ENCODE results near the gene MRPS15. TPM values are rescaled to one million over a fixed set of nuclear protein-coding genes. Genes with fewer than 3 reads are reported as not detected.

MRPS15 gene
- total and polyA plus RNA-seq, 2 of the 13 experiments (the other 11 are each of a cell fraction or from before 2014, with no cell fraction given), result 59.0 to 113 TPM

DNA sequence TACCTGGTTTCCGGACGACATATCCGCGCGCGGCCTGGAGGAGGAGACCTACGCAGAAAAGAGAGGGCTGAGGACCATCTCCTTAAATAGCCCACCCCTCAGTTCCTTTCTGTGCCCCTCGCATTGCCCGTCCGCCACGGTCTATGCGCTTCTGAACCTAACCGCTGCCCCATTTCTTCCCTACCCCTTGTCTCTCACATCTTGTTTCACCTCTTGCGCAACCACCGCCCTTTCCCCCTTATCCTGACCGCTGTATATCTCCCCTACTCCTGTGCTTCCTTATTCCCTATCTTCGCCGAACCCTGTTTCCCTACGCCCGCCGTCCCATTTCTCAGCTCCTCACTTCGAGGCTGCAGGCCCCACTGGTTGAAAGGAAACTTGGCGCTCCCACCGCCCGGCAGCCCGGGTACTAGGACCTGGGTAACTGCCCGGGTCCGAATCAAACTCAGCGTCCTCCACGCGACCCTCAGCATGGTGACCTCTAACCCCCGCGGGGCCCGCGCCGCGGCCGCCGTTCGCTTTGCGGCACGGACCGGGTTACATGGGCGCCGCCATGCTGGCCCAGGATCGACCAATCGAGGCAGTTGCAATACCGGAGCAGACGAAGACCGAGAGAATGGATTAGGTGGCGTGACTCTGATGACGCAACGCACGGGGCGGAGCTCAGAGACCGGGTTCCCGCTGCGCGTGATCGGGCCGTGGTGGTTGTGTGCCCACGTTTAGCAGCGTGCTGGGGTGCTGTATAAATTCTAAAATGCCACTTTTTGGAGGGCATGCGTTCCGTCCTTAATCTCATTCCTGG is at the start of gene MRPS15 (continued):
- TF ChIP-seq RERE (CRISPR knock-in tag; IDR thresholded peaks at IDR 0.05; ENCODE audit: low read depth), result peak; percentile 61; the same call in 1 of the 2 replicates
- TF ChIP-seq ZNF782 (CRISPR knock-in tag; IDR thresholded peaks at IDR 0.05; ENCODE audit: borderline replicate concordance), result peak; percentile 52; the same call in 1 of the 2 replicates
- TF ChIP-seq IRX3 (CRISPR knock-in tag; IDR thresholded peaks at IDR 0.05; ENCODE audit: borderline replicate concordance, low read depth), result peak; percentile 86; the same call in 1 of the 2 replicates
- peak; percentile 75; the same call in 1 of the 2 replicates for TF ChIP-seq TOE1 (CRISPR knock-in tag; IDR thresholded peaks at IDR 0.05)
- TF ChIP-seq ZNF207 (IDR thresholded peaks at IDR 0.05; ENCODE audit: borderline replicate concordance), result no peak
- peak; percentile 70; the same call in 1 of the 2 replicates for TF ChIP-seq ZNF878 (CRISPR knock-in tag; IDR thresholded peaks at IDR 0.05)
- no peak for TF ChIP-seq DBP (CRISPR knock-in tag; IDR thresholded peaks at IDR 0.05; ENCODE audit: not compliant biosample characterization)
- peak; percentile 58; the same call in 1 of the 2 replicates for TF ChIP-seq ATF7-NPFF (CRISPR knock-in tag; IDR thresholded peaks at IDR 0.05; ENCODE audit: low read depth)
- TF ChIP-seq ZNF225 (CRISPR knock-in tag; IDR thresholded peaks at IDR 0.05), result peak; percentile 81
- no peak for TF ChIP-seq ZNF569 (CRISPR knock-in tag; IDR thresholded peaks at IDR 0.05; ENCODE audit: borderline replicate concordance)
- TF ChIP-seq ZNF720 (CRISPR knock-in tag; IDR thresholded peaks at IDR 0.05), result peak; percentile 73; the same call in 1 of the 2 replicates
- no peak; the same call in 1 of the 2 replicates for TF ChIP-seq ZNF256 (CRISPR knock-in tag; conservative IDR thresholded peaks at IDR 0.05)
- peak; percentile 67 for TF ChIP-seq HES4 (CRISPR knock-in tag; IDR thresholded peaks at IDR 0.05; ENCODE audit: borderline replicate concordance)
- 0 out of 2 replicates have a peak, but pooled peaks have one; percentile 68 for TF ChIP-seq NCOA5 (CRISPR knock-in tag; IDR thresholded peaks at IDR 0.05)
- no peak; the same call in 1 of the 2 replicates for TF ChIP-seq ZNF451 (CRISPR knock-in tag; IDR thresholded peaks at IDR 0.05)
- TF ChIP-seq RXRA (CRISPR knock-in tag; IDR thresholded peaks at IDR 0.05), result peak; percentile 86
- TF ChIP-seq ZNF441 (CRISPR knock-in tag; IDR thresholded peaks at IDR 0.05; ENCODE audit: borderline replicate concordance), result no peak
- TF ChIP-seq, protein P1, sequence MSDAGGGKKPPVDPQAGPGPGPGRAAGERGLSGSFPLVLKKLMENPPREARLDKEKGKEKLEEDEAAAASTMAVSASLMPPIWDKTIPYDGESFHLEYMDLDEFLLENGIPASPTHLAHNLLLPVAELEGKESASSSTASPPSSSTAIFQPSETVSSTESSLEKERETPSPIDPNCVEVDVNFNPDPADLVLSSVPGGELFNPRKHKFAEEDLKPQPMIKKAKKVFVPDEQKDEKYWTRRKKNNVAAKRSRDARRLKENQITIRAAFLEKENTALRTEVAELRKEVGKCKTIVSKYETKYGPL (CRISPR knock-in tag; IDR thresholded peaks at IDR 0.05), result peak; percentile 21; the same call in 1 of the 2 replicates
- TF ChIP-seq, protein P2, sequence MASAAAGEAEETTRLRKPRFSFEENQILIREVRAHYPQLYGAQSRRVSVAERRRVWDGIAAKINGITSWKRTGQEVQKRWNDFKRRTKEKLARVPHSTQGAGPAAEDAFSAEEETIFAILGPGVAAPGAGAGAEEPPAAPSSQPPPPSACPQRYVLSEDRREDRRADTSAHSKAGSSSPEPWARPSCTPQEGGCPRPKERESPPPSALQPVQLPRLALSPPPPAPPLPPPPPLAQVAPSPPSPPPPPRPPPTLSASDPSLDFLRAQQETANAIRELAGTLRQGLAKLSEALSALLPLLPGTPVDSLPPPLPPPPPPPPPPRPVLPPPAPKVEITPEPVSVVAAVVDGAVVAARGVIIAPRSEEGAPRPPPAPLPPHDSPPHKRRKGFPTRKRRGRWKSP (CRISPR knock-in tag; IDR thresholded peaks at IDR 0.05), result no peak

Data from HepG2 (cell line).